Skeletal muscle satellite cell (primary cell): ENCODE results near the gene MPL.

ENCODE experiments used
- H3K27me3 ChIP-seq: 2 replicates; pipeline ENCODE4 v1.7.0; 2013; ENCODE audit warnings: low read length; ENCODE audit not compliant: control insufficient read depth, insufficient read depth
- H3K36me3 ChIP-seq: 2 replicates; pipeline ENCODE4 v1.7.0; 2013; ENCODE audit warnings: mild to moderate bottlenecking, control low read depth, low read length; ENCODE audit not compliant: insufficient read depth
- H3K4me1 ChIP-seq: 2 replicates; pipeline ENCODE4 v1.7.0; 2013; ENCODE audit warnings: low read length; ENCODE audit not compliant: control insufficient read depth, insufficient read depth
- H3K4me2 ChIP-seq: 2 replicates; pipeline ENCODE4 v1.7.0; 2013; ENCODE audit warnings: mild to moderate bottlenecking, low read length
- H3K4me3 ChIP-seq: 2 replicates; pipeline ENCODE4 v1.7.0; 2013; ENCODE audit warnings: low read length
- H3K9ac ChIP-seq: 2 replicates; pipeline ENCODE4 v1.7.0; 2013; ENCODE audit warnings: mild to moderate bottlenecking, low read depth, low read length, moderate library complexity
- H3K9me3 ChIP-seq: replicated peaks from 2 replicates; pipeline ENCODE4 v1.7.0; 2013; ENCODE audit warnings: mild to moderate bottlenecking, control low read depth, low read length

Gene MPL

DNA sequence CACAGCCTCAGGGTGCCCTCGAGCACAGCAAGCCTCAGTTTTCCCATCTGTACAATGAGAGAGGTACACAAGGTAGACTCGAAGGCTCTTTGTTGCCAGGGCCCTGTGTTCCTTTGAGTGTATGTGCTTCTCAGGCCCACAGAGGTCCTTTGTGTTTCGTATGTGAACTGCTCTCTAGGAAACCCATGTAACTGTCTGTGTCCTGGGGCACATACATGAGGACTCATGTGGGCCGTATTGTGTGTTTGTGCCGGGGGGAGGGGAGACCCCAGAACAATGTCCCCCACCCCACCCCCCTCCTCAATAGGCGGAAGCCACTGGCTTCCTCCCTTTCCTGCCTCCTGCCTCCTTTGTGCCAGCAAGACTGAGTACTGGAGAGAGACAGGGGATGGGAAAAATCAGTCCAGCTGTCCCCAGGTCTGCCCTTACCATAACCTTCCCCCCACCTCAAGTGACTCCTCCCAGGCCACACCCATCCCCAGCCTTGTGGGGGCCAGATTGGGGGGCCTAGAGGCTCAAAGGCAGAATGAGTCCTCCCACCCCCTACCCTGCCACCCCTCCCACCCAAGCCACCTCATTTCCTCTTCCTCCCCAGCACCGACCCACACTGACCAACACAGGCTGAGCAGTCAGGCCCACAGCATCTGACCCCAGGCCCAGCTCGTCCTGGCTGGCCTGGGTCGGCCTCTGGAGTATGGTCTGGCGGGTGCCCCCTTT is 37.1 kb upstream of the MPL start, which contains the start of gene TIE1:
TIE1 (plus strand) TSS at position 605 of the 717 bp plus-strand sequence; CDS start at position 695, 90 bp downstream.
- no peaks in the 10 kb centered on the region for H3K9me3 ChIP-seq
- peaks cover 15% of the 10 kb centered on the region for H3K27me3 ChIP-seq
- H3K36me3 ChIP-seq, result no peaks in the 10 kb centered on the region
- peaks cover 5% of the 10 kb centered on the region for H3K4me1 ChIP-seq
- no peak within 1 kb of the TSS for H3K4me3 ChIP-seq
- H3K9ac ChIP-seq, result no peak within 1 kb of the TSS
- no peak within 1 kb of the TSS for H3K4me2 ChIP-seq

DNA sequence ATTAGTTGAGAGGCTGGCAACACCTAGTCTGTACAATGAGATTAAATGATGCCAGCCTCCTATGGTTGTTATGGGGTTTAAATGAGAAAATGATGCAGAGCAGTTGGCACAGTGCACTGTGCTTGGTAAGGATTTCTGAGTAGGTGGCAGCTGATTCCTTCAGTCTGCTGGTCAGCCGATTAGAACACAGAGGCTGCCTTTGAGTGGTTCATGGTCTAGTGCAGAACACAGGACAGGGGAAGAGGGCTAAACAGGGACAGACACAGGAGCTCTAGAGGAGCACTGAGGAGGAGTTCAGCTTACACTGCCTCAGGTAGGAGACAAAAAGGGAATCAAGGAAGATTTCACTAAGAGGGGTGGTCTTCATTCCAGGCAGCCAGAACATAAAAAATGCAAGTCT is 35.4 kb upstream of the MPL start:
- Histone ChIP-seq H3K27me3 (peaks cover 20% of the 10 kb centered on the region), H3K9me3 (no peaks in the 10 kb centered on the region), H3K4me3 (no peak overlapping the region), H3K36me3 (no peaks in the 10 kb centered on the region), H3K4me1 (no peaks in the 10 kb centered on the region), H3K9ac (no peak overlapping the region), H3K4me2 (no peak overlapping the region)

DNA sequence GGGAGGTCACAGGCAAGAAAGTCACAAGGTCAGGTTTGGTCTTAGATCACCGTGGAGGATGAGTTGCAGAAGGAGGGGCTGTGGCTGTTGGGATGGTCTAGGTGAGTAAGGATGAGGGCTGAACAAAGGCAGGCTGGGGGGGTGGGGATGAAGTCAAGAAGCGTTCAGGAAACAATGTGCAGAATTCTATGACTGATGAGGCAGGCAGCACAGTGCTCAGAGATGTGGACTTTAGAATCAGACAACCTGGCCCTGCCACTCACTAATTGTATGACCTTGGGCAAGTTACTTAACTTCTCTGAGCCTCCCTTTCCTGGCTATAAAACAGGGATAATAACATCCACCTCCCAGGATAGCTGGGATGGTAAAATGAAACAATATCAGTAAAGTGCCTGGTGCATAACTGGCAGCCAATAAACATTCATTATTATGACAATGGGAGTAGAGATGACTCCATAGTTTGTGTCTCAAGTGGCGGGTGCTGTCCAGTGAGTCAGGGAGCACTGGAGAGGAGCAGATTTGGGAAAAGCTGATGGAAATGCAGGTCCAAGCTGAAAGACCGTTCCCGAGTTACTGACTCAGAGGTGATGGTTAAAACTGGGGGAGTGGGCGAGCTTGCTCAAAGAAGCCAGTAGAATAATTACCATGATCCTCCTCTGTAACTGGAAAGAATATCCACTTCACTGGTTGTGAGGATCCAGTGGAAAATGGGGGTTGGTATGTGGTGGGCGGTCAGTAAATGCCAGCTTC is 34.7 kb upstream of the MPL start:
- H3K4me3 ChIP-seq, result no peak overlapping the region

DNA sequence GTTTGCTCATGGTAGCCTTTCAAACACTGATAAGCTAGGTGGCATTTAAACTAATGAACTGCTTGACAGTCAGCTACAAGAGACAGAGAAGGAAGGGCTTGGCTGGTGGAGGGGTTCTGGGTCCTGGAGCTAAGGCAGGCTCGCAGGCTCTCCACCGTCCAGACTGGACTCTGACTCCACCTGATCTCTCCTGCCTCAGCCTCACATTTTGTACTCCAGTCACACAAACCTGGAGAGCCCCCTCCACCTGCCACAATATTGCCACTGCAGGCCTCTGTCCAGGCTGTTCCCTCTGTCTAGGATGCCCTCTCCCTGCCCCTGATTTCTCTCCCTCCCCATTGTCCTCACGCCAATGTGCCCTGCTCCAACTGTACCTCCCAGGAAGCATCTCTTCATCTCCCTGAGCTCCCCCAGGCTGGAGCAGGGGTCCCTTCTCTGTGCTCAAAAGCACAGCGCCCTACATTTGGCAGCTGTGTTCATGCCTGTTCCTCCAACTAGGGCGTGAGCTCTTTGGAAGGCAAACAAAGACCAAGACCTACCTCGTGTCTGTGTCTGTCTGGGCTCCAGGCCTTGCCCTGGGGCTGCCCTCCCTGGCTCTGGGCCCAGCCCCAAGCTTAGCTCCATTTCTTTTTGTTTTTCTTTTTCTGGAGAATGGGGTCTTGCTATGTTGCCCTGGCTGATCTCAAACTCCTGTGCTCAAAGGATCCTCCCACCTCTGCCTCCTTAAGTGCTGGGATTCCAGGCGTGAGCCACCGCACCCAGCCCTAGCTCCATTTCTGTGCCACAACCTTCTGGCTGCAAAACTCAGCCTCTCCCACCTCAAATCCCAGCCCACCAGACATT is 33.9 kb upstream of the MPL start:
- peaks cover 28% of the 10 kb centered on the region for H3K27me3 ChIP-seq
- H3K4me3 ChIP-seq, result no peak overlapping the region
- H3K9ac ChIP-seq, result no peak overlapping the region

More for the DNA sequence above, 34.7 kb upstream of the MPL start:
- H3K9me3 ChIP-seq, result no peaks in the 10 kb centered on the region
- H3K4me2 ChIP-seq, result no peak overlapping the region
- no peaks in the 10 kb centered on the region for H3K36me3 ChIP-seq
- no peak overlapping the region for H3K9ac ChIP-seq
- H3K27me3 ChIP-seq, result peaks cover 26% of the 10 kb centered on the region
- H3K4me1 ChIP-seq, result no peaks in the 10 kb centered on the region

DNA sequence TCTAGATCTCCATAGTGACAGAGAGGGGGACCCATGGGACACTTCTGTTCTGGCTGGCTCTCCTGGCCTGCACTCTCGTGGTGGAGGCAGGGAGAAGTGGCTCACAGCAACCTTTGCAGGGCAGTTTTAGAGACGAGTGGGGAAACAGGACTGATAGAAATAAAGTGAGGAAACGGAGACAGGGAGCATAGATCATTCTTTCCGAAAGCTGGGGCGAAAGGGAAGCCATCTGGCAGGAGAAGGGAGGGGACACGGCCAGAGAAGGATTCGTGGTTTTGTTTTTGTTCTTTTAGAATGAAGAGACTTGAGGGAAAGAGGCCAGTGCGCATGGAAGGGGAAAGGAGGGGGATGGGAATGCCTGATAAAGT is 33.3 kb upstream of the MPL start:
- Histone ChIP-seq H3K9me3 (no peaks in the 10 kb centered on the region), H3K4me2 (no peak overlapping the region), H3K36me3 (no peaks in the 10 kb centered on the region), H3K9ac (no peak overlapping the region), H3K4me3 (no peak overlapping the region), H3K27me3 (peaks cover 28% of the 10 kb centered on the region), H3K4me1 (no peaks in the 10 kb centered on the region)

More for the DNA sequence above, 33.9 kb upstream of the MPL start:
- Histone ChIP-seq H3K4me2 (no peak overlapping the region), H3K36me3 (no peaks in the 10 kb centered on the region), H3K4me1 (no peaks in the 10 kb centered on the region), H3K9me3 (no peaks in the 10 kb centered on the region)

DNA sequence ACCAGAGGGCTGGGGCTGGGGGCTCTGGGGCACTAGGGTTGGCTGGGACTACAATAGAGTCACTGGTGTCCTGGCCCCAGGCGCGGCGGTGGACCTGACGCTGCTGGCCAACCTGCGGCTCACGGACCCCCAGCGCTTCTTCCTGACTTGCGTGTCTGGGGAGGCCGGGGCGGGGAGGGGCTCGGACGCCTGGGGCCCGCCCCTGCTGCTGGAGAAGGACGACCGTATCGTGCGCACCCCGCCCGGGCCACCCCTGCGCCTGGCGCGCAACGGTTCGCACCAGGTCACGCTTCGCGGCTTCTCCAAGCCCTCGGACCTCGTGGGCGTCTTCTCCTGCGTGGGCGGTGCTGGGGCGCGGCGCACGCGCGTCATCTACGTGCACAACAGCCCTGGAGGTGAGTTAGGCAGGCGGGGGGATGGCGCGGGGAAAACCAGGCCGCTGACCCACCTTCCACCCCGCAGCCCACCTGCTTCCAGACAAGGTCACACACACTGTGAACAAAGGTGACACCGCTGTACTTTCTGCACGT is 32.8 kb upstream of the MPL start:
- Histone ChIP-seq H3K9ac (no peak overlapping the region), H3K4me1 (no peaks in the 10 kb centered on the region), H3K36me3 (no peaks in the 10 kb centered on the region), H3K4me3 (no peak overlapping the region), H3K9me3 (no peaks in the 10 kb centered on the region), H3K27me3 (peaks cover 28% of the 10 kb centered on the region), H3K4me2 (no peak overlapping the region)

DNA sequence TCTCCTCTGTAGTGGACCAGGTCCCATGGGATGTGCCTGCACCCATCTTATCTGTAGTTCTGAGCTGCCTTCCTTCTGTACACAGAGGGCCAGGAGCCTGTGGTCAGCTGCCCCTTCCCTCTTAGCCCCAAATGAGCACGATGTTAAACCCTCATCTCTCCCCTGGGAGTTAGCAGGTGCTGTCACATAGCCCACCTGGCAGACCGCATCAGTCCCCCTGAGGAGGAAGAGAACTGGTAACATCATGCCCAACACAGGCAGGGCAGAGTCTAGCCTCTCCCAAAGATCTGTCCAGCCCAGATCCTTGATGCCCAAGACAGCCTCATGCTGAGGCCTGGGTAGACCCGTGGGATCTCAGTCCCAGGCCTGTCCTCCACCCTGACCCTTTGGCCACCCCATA is 32.2 kb upstream of the MPL start:
- H3K4me1 ChIP-seq, result no peaks in the 10 kb centered on the region
- no peaks in the 10 kb centered on the region for H3K9me3 ChIP-seq
- H3K27me3 ChIP-seq, result peaks cover 22% of the 10 kb centered on the region
- no peaks in the 10 kb centered on the region for H3K36me3 ChIP-seq
- no peak overlapping the region for H3K4me3 ChIP-seq
- no peak overlapping the region for H3K4me2 ChIP-seq
- no peak overlapping the region for H3K9ac ChIP-seq

DNA sequence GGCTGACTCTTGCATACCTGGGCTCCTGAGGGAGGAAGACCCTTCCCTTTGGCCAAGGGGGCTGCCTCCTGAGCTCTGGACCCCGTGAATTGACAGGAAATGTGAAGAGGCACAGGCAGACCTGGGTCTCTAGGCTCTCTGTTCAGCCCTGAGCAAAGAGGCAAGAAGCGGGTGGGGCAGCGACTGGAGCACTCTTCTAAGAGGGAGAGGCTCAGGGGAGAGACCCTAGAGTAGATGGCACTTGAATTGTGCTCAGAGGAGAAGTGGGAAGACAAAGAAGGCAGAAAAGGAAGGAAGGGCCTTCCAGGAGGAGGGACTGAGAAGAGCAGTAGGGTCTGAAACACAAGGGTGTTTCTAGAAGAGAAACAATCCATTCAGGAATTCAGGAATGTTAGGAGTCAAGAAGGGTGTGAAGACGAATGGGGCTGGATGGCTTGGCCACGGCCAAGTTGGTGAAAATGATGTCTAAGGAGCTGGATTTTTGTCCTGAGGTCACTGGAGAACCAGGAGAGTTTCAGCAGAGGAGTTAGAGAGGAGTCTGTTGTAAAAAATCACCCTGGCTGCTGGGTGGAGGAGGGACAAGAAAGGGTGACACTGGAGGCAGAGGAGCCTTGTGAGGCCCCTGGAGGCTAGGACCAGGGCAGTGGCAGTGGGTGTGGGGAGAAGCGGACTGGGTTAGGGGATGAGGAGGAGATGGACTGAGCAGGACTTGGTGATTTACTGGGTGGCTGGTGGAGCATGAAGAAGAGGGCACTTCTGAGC is 31.5 kb upstream of the MPL start:
- Histone ChIP-seq H3K4me1 (no peaks in the 10 kb centered on the region), H3K4me3 (no peak overlapping the region), H3K9me3 (no peaks in the 10 kb centered on the region), H3K36me3 (no peaks in the 10 kb centered on the region), H3K27me3 (peaks cover 22% of the 10 kb centered on the region), H3K4me2 (no peak overlapping the region), H3K9ac (no peak overlapping the region)

DNA sequence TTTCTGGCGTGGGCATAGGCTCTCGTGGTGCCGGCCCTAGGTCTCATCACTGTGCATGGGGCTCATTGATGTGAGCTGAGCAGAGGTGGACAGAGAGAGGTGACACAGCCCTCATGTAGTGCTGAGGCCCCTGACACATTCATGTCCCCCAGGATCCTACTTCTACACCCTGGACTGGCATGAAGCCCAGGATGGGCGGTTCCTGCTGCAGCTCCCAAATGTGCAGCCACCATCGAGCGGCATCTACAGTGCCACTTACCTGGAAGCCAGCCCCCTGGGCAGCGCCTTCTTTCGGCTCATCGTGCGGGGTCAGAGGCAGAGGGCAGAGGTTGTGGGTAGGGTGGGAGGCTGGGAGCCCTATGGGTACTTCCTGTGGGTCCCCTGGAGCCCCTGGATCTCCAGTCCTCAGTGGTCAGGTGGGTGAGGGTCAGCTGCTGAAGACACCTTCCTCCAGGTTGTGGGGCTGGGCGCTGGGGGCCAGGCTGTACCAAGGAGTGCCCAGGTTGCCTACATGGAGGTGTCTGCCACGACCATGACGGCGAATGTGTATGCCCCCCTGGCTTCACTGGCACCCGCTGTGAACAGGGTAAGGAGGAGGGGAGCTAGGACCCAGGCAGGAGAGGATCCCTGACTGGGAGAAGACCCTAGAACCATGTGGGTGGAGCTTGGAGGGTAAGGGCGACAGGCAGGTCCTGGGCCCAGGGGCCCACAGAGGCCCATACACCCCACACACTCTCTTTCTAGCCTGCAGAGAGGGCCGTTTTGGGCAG is 30.7 kb upstream of the MPL start:
- no peaks in the 10 kb centered on the region for H3K36me3 ChIP-seq
- peaks cover 25% of the 10 kb centered on the region for H3K27me3 ChIP-seq
- no peak overlapping the region for H3K4me2 ChIP-seq
- H3K9ac ChIP-seq, result no peak overlapping the region
- H3K4me1 ChIP-seq, result no peaks in the 10 kb centered on the region
- H3K9me3 ChIP-seq, result no peaks in the 10 kb centered on the region
- no peak overlapping the region for H3K4me3 ChIP-seq

DNA sequence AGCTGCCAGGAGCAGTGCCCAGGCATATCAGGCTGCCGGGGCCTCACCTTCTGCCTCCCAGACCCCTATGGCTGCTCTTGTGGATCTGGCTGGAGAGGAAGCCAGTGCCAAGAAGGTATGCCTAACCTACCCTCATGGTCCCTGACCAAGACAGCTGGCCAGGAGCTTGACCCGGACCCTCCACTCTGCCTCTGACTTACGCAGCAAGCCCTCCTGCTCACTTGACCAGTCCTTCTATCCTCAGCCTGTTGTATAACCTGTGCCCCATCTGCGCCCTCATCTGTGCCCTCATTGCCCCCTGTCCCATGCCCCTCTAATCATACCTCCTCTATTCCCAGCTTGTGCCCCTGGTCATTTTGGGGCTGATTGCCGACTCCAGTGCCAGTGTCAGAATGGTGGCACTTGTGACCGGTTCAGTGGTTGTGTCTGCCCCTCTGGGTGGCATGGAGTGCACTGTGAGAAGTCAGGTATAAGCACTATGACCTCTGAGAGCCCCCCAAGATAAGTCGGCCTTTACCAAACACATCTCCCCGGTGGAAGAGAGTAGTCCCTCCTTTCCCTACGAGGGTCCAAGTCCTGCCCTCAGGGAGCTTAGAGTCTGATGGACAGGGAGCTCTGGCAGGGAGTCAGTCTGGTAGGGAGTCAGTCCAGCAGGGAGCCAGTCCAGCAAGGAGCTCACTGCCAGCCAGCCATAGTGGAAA is 30.0 kb upstream of the MPL start:
- H3K4me3 ChIP-seq, result no peak overlapping the region
- H3K9me3 ChIP-seq, result no peaks in the 10 kb centered on the region
- no peak overlapping the region for H3K9ac ChIP-seq
- no peak overlapping the region for H3K4me2 ChIP-seq
- no peaks in the 10 kb centered on the region for H3K4me1 ChIP-seq
- H3K27me3 ChIP-seq, result peaks cover 25% of the 10 kb centered on the region
- no peaks in the 10 kb centered on the region for H3K36me3 ChIP-seq
